ENCODE results near the gene TNNT1.

GRCh38 chr19:55116859-55117662 lies 31.9 kb downstream of the TNNT1 start, which contains the start of gene PPP1R12C:
- TF ChIP-seq POLR2AphosphoS5 (IDR thresholded peaks at IDR 0.05) (no peak), CTCF (IDR thresholded peaks at IDR 0.05) (no peak), EP300 (IDR thresholded peaks at IDR 0.05) (no peak), POLR2A (IDR thresholded peaks at IDR 0.05) (no peak)

All from upper lobe of left lung (tissue), 4 donors.